Activated CD4-positive, alpha-beta T cell treated with anti-CD3 and anti-CD28 coated beads, Interleukin-2, amount 50 U/mL, for 16 hours (primary cell): ENCODE measurements around the gene CLEC3A.
"Not testable (repeated sequence)": the region's sequence is repeated elsewhere in the genome, so short reads cannot be mapped to it uniquely, and the experiment has no call there.

ENCODE experiments used
- DNase-seq: peaks from one replicate; pipeline ENCODE4 v3.0.0-alpha.2; 2020

CLEC3A gene

GRCh38 chr16:78022347-78023060 lies at the start of gene CLEC3A:
Gene CLEC3A, plus strand, starts transcription at chr16:78022548. Its CDS starts 79 bp downstream, at chr16:78022627.
- DNase-seq: no peak

- no peak for DNase-seq
Observed at GRCh38 chr16:77974883-77975282, 47.5 kb upstream of the CLEC3A start.

- DNase-seq: no peak
Observed at GRCh38 chr16:77975942-77976341, 46.4 kb upstream of the CLEC3A start.

- DNase-seq: no peak
Observed at GRCh38 chr16:77977339-77977738, 45.0 kb upstream of the CLEC3A start.

GRCh38 chr16:77985111-77985510 lies 37.2 kb upstream of the CLEC3A start:
- DNase-seq: no peak

GRCh38 chr16:77986011-77986740 lies 36.2 kb upstream of the CLEC3A start:
- DNase-seq: no peak

- DNase-seq: no peak
Observed at GRCh38 chr16:77987810-77988209, 34.5 kb upstream of the CLEC3A start.

GRCh38 chr16:77989846-77990245 lies 32.5 kb upstream of the CLEC3A start:
- no peak for DNase-seq

GRCh38 chr16:77991701-77992100 lies 30.6 kb upstream of the CLEC3A start:
- DNase-seq: no peak

GRCh38 chr16:77992381-77992780 lies 30.0 kb upstream of the CLEC3A start:
- not testable (repeated sequence) for DNase-seq

- no peak for DNase-seq
Observed at GRCh38 chr16:77993111-77993985, 29.0 kb upstream of the CLEC3A start.

GRCh38 chr16:77995843-77996455 lies 26.4 kb upstream of the CLEC3A start:
- DNase-seq: no peak

- DNase-seq: no peak
Observed at GRCh38 chr16:77998350-77999023, 23.9 kb upstream of the CLEC3A start.

- DNase-seq: no peak
Observed at GRCh38 chr16:78001451-78002025, 20.8 kb upstream of the CLEC3A start.

- peak; percentile 88 for DNase-seq
Observed at GRCh38 chr16:78002915-78003538, 19.3 kb upstream of the CLEC3A start.

GRCh38 chr16:78004517-78004916 lies 17.8 kb upstream of the CLEC3A start:
- DNase-seq: no peak

- peak; percentile 12 for DNase-seq
Observed at GRCh38 chr16:78005881-78006280, 16.5 kb upstream of the CLEC3A start.

GRCh38 chr16:78007121-78007520 lies 15.2 kb upstream of the CLEC3A start:
- DNase-seq: no peak

GRCh38 chr16:78024159-78024558 lies 1.8 kb downstream of the CLEC3A start:
- no peak for DNase-seq

- DNase-seq: no peak
Observed at GRCh38 chr16:78025631-78026030, 3.3 kb downstream of the CLEC3A start.

- DNase-seq: no peak
Observed at GRCh38 chr16:78028018-78028417, 5.7 kb downstream of the CLEC3A start.
